Effector memory CD4-positive, alpha-beta T cell (primary cell): Measurements from ENCODE around the gene ADIRF.
"Not testable (repeated sequence)": the region's sequence is repeated elsewhere in the genome, so short reads cannot be mapped to it uniquely, and the experiment has no call there.

Experiments used
- DNase-seq, 3 donors: peaks; one replicate each; pipeline ENCODE4 v3.0.0-alpha.2; 2020
- H3K27ac ChIP-seq: 2 replicates; pipeline ENCODE4 v1.7.0; 2013; ENCODE audit warnings: mild to moderate bottlenecking, low read length, moderate library complexity; ENCODE audit not compliant: insufficient read depth, poor library complexity, severe bottlenecking
- H3K27me3 ChIP-seq: replicated peaks from 2 replicates; pipeline ENCODE4 v1.7.0; 2013; ENCODE audit warnings: mild to moderate bottlenecking, low read length; ENCODE audit not compliant: insufficient read depth, control insufficient read depth, poor library complexity, severe bottlenecking
- H3K36me3 ChIP-seq: 2 replicates; pipeline ENCODE4 v1.7.0; 2013; ENCODE audit warnings: mild to moderate bottlenecking, low read length, moderate library complexity; ENCODE audit not compliant: control insufficient read depth, insufficient read depth
- H3K4me1 ChIP-seq: 2 replicates; pipeline ENCODE4 v1.7.0; 2013; ENCODE audit warnings: low read length, mild to moderate bottlenecking; ENCODE audit not compliant: control insufficient read depth, insufficient read depth, poor library complexity, severe bottlenecking
- H3K4me3 ChIP-seq: 2 replicates; pipeline ENCODE4 v1.7.0; 2013; ENCODE audit warnings: low read length, low read depth, mild to moderate bottlenecking; ENCODE audit not compliant: insufficient read depth, poor library complexity, severe bottlenecking
- H3K9me3 ChIP-seq: 2 replicates; pipeline ENCODE4 v1.7.0; 2013; ENCODE audit warnings: mild to moderate bottlenecking, low read length, moderate library complexity; ENCODE audit not compliant: control insufficient read depth

ADIRF gene

GRCh38 chr10:87000491-87000890 lies 32.2 kb downstream of the ADIRF start:
- Histone ChIP-seq H3K36me3 (no peaks in the 10 kb centered on the region), H3K9me3 (no peaks in the 10 kb centered on the region), H3K27ac (no peak overlapping the region), H3K4me1 (no peaks in the 10 kb centered on the region), H3K27me3 (no peaks in the 10 kb centered on the region), H3K4me3 (no peak overlapping the region)
- DNase-seq = no peak

GRCh38 chr10:87007124-87007523 lies 38.8 kb downstream of the ADIRF start:
- not testable (repeated sequence) for H3K4me3 ChIP-seq, DNase-seq, H3K9me3 ChIP-seq, H3K4me1 ChIP-seq, H3K27me3 ChIP-seq, H3K27ac ChIP-seq, H3K36me3 ChIP-seq

- H3K9me3 ChIP-seq, H3K27ac ChIP-seq, H3K4me1 ChIP-seq, H3K27me3 ChIP-seq, H3K4me3 ChIP-seq, DNase-seq, H3K36me3 ChIP-seq: not testable (repeated sequence)
Measured at GRCh38 chr10:87007674-87008073, 39.4 kb downstream of the ADIRF start.

GRCh38 chr10:87008303-87008702 lies 40.0 kb downstream of the ADIRF start:
- not testable (repeated sequence) for H3K27me3 ChIP-seq, H3K36me3 ChIP-seq, H3K9me3 ChIP-seq, H3K4me3 ChIP-seq, H3K4me1 ChIP-seq, H3K27ac ChIP-seq, DNase-seq

- not testable (repeated sequence) for H3K27ac ChIP-seq
Measured at GRCh38 chr10:87009134-87009696, 40.9 kb downstream of the ADIRF start.

GRCh38 chr10:87013528-87013927 lies 45.2 kb downstream of the ADIRF start:
- DNase-seq, H3K36me3 ChIP-seq, H3K27ac ChIP-seq, H3K4me3 ChIP-seq, H3K4me1 ChIP-seq, H3K27me3 ChIP-seq, H3K9me3 ChIP-seq: not testable (repeated sequence)

More at GRCh38 chr10:87009134-87009696, 40.9 kb downstream of the ADIRF start:
- DNase-seq, H3K36me3 ChIP-seq, H3K4me3 ChIP-seq, H3K4me1 ChIP-seq, H3K27me3 ChIP-seq, H3K9me3 ChIP-seq: not testable (repeated sequence)

- H3K4me3 ChIP-seq, H3K36me3 ChIP-seq, H3K27me3 ChIP-seq, H3K4me1 ChIP-seq, H3K9me3 ChIP-seq, H3K27ac ChIP-seq, DNase-seq: not testable (repeated sequence)
Measured at GRCh38 chr10:87014986-87015716, 46.9 kb downstream of the ADIRF start.

GRCh38 chr10:87018127-87018526 lies 49.8 kb downstream of the ADIRF start:
- not testable (repeated sequence) for H3K27me3 ChIP-seq, H3K36me3 ChIP-seq, H3K27ac ChIP-seq, H3K4me1 ChIP-seq, H3K4me3 ChIP-seq, H3K9me3 ChIP-seq, DNase-seq

- DNase-seq, H3K9me3 ChIP-seq, H3K36me3 ChIP-seq, H3K4me1 ChIP-seq, H3K4me3 ChIP-seq, H3K27me3 ChIP-seq, H3K27ac ChIP-seq: not testable (repeated sequence)
Measured at GRCh38 chr10:87019066-87019465, 50.8 kb downstream of the ADIRF start.

- not testable (repeated sequence) for DNase-seq, H3K36me3 ChIP-seq, H3K4me3 ChIP-seq, H3K27ac ChIP-seq, H3K27me3 ChIP-seq, H3K4me1 ChIP-seq, H3K9me3 ChIP-seq
Measured at GRCh38 chr10:87019504-87019903, 51.2 kb downstream of the ADIRF start.
